ENCODE results near the gene ZBTB8OS. TPM values are rescaled to one million over a fixed set of nuclear protein-coding genes. Genes with fewer than 3 reads are reported as not detected.
"Not testable (repeated sequence)": the region's sequence is repeated elsewhere in the genome, so short reads cannot be mapped to it uniquely, and the experiment has no call there.

The ZBTB8OS gene
- total and polyA plus RNA-seq, 7 experiments from 2014 or later: 35.5 to 65.9 (median 49.8) TPM

- POLR2A ChIA-PET: interaction anchor here (0.5 to 1.7 kb wide), 18 partner anchors 9 to 821 kb away, joined by 3 to 10 read pairs (median 3); partner anchors contain the start of genes BSDC1, HDAC1, RNF19B and S100PBP
- peaks cover 30 to 76% (median 63%) of the 10 kb centered on the region in 7 donors for H3K4me1 Mint-ChIP-seq
- H3K27ac Mint-ChIP-seq: peak overlapping the region; percentile 97 to 100 (median 99)
- intact Hi-C loops (cut with micrococcal nuclease): loop anchor here (1.0 to 2.0 kb wide), 15 partner anchors 39 to 1933 kb away; partner anchors contain the start of genes PEF1 (in 2 of the 2), ZNF362 (in 2 of the 2), AZIN2 (in 1 of the 2) and BSDC1 (in 1 of the 2)
- no peaks in the 10 kb centered on the region for H3K9me3 Mint-ChIP-seq
- CTCF ChIA-PET: interaction anchor here (0.5 to 1.2 kb wide), 2 partner anchors 476 to 1487 kb away, joined by 3 read pairs; no protein-coding TSS in a partner anchor
- peak overlapping the region; percentile 87 for H3K4me3 ChIP-seq (ENCODE audit: low read length)
- H3K27me3 Mint-ChIP-seq: peaks cover 0 to 2% (median 0%) of the 10 kb centered on the region in 5 donors
- DNase-seq (no peak), ATAC-seq (no peak)
- H3K36me3 ChIP-seq (ENCODE audit: control insufficient read depth in 2 of 3, insufficient read depth in 3 of 3, low read length in 3 of 3): peaks cover 0 to 21% (median 8%) of the 10 kb centered on the region in 3 experiments
- peak overlapping the region; percentile 86 for H3K27ac ChIP-seq (ENCODE audit: low read depth, low read length)
- H3K27me3 ChIP-seq (ENCODE audit: control insufficient read depth in 2 of 2, insufficient read depth in 2 of 2, low read length in 2 of 2): no peaks in the 10 kb centered on the region
- no peaks in the 10 kb centered on the region for H3K9me3 ChIP-seq (ENCODE audit: control insufficient read depth in 2 of 3, low read length in 3 of 3)
- H3K4me3 Mint-ChIP-seq: peak overlapping the region; percentile 91 to 99 (median 94)
- peaks cover 0 to 38% (median 21%) of the 10 kb centered on the region in 5 donors for H3K36me3 Mint-ChIP-seq
- peaks cover 42 to 45% of the 10 kb centered on the region in 2 donors for H3K4me1 ChIP-seq (ENCODE audit: control insufficient read depth in 2 of 2, insufficient read depth in 2 of 2, low read length in 2 of 2)
Observed at GRCh38 chr1:32651461-32652073, 1.2 kb upstream of the ZBTB8OS start.

- peak within 1 kb of the TSS; percentile 91 to 99 (median 94) for H3K4me3 Mint-ChIP-seq
- POLR2A ChIA-PET: interaction anchor here (0.5 to 1.7 kb wide), 20 partner anchors 8 to 822 kb away, joined by 3 to 10 read pairs (median 3); partner anchors contain the start of genes BSDC1, HDAC1, RNF19B and S100PBP
Observed at GRCh38 chr1:32650752-32651460, 556 bp upstream of the ZBTB8OS start, which contains the start of gene RBBP4. Gene RBBP4, plus strand, starts transcription at chr1:32651208. Its CDS starts 99 bp downstream, at chr1:32651307.

GRCh38 chr1:32647308-32648134 is 2.8 kb downstream of the ZBTB8OS start:
- CTCF ChIA-PET: no interaction called here
- ATAC-seq: no peak
- H3K4me1 Mint-ChIP-seq: peaks cover 11 to 57% (median 43%) of the 10 kb centered on the region in 7 donors
- Histone ChIP-seq H3K36me3 (ENCODE audit: control insufficient read depth in 2 of 3, insufficient read depth in 3 of 3, low read length in 3 of 3) (peaks cover 0 to 5% (median 1%) of the 10 kb centered on the region in 3 experiments), H3K27ac (ENCODE audit: low read depth, low read length) (no peak overlapping the region), H3K4me1 (ENCODE audit: control insufficient read depth in 2 of 2, insufficient read depth in 2 of 2, low read length in 2 of 2) (peaks cover 19 to 27% of the 10 kb centered on the region in 2 donors), H3K9me3 (ENCODE audit: control insufficient read depth in 2 of 3, low read length in 3 of 3) (no peaks in the 10 kb centered on the region), H3K4me3 (ENCODE audit: low read length) (no peak overlapping the region), H3K27me3 (ENCODE audit: control insufficient read depth in 2 of 2, insufficient read depth in 2 of 2, low read length in 2 of 2) (no peaks in the 10 kb centered on the region)
- H3K4me3 Mint-ChIP-seq: peak overlapping the region in 9 of 10 donors; percentile 39 to 99 (median 74)
- peak overlapping the region in 6 of 9 donors; percentile 1 to 78 (median 55) for H3K27ac Mint-ChIP-seq
- H3K36me3 Mint-ChIP-seq: peaks cover 0 to 18% (median 3%) of the 10 kb centered on the region in 5 donors
- DNase-seq: no peak
- no peaks in the 10 kb centered on the region for H3K9me3 Mint-ChIP-seq
- intact Hi-C loops (cut with micrococcal nuclease): no loop called here
- peaks cover 0 to 2% (median 0%) of the 10 kb centered on the region in 5 donors for H3K27me3 Mint-ChIP-seq
- POLR2A ChIA-PET: interaction anchor here (0.6 kb wide), 1 partner anchor 18 kb away, joined by 3 read pairs; no protein-coding TSS in a partner anchor

More at GRCh38 chr1:32650752-32651460, 556 bp upstream of the ZBTB8OS start, which contains the start of gene RBBP4:
- Mint-ChIP-seq H3K9me3 (no peaks in the 10 kb centered on the region), H3K36me3 (peaks cover 0 to 37% (median 21%) of the 10 kb centered on the region in 5 donors), H3K4me1 (peaks cover 28 to 73% (median 60%) of the 10 kb centered on the region in 7 donors), H3K27me3 (peaks cover 0 to 2% (median 0%) of the 10 kb centered on the region in 5 donors), H3K27ac (peak within 1 kb of the TSS; percentile 97 to 100 (median 99))
- Histone ChIP-seq H3K27me3 (ENCODE audit: control insufficient read depth in 2 of 2, insufficient read depth in 2 of 2, low read length in 2 of 2) (no peaks in the 10 kb centered on the region), H3K4me1 (ENCODE audit: control insufficient read depth in 2 of 2, insufficient read depth in 2 of 2, low read length in 2 of 2) (peaks cover 42 to 45% of the 10 kb centered on the region in 2 donors), H3K36me3 (ENCODE audit: control insufficient read depth in 2 of 3, insufficient read depth in 3 of 3, low read length in 3 of 3) (peaks cover 0 to 21% (median 8%) of the 10 kb centered on the region in 3 experiments), H3K27ac (ENCODE audit: low read depth, low read length) (peak within 1 kb of the TSS; percentile 86), H3K4me3 (ENCODE audit: low read length) (peak within 1 kb of the TSS; percentile 87), H3K9me3 (ENCODE audit: control insufficient read depth in 2 of 3, low read length in 3 of 3) (no peaks in the 10 kb centered on the region)
- intact Hi-C loops (cut with micrococcal nuclease): loop anchor here (1.0 to 2.0 kb wide), 22 partner anchors 38 to 1932 kb away; partner anchors contain the start of genes BSDC1 (in 2 of the 2), PEF1 (in 2 of the 2), S100PBP (in 2 of the 2) and YARS1 (in 2 of the 2)
- ATAC-seq (peak; percentile 91), DNase-seq (peak; percentile 95 to 99 (median 98))
- CTCF ChIA-PET: interaction anchor here (0.5 to 1.2 kb wide), 2 partner anchors 476 to 1486 kb away, joined by 3 read pairs; no protein-coding TSS in a partner anchor

- ATAC-seq (no peak), DNase-seq (no peak)
- Histone ChIP-seq H3K36me3 (ENCODE audit: control insufficient read depth in 2 of 3, insufficient read depth in 3 of 3, low read length in 3 of 3) (peaks cover 0 to 5% (median 0%) of the 10 kb centered on the region in 3 experiments), H3K4me3 (ENCODE audit: low read length) (no peak overlapping the region), H3K4me1 (ENCODE audit: control insufficient read depth in 2 of 2, insufficient read depth in 2 of 2, low read length in 2 of 2) (peaks cover 5 to 15% of the 10 kb centered on the region in 2 donors), H3K27ac (ENCODE audit: low read depth, low read length) (no peak overlapping the region), H3K27me3 (ENCODE audit: control insufficient read depth in 2 of 2, insufficient read depth in 2 of 2, low read length in 2 of 2) (no peaks in the 10 kb centered on the region), H3K9me3 (ENCODE audit: control insufficient read depth in 2 of 3, low read length in 3 of 3) (no peaks in the 10 kb centered on the region)
- Mint-ChIP-seq H3K4me3 (no peak overlapping the region), H3K27me3 (no peaks in the 10 kb centered on the region), H3K27ac (no peak overlapping the region), H3K36me3 (peaks cover 0 to 6% (median 3%) of the 10 kb centered on the region in 5 donors), H3K9me3 (no peaks in the 10 kb centered on the region), H3K4me1 (peaks cover 9 to 42% (median 28%) of the 10 kb centered on the region in 7 donors)
- POLR2A ChIA-PET: interaction anchor here (0.9 kb wide), 1 partner anchor 12 kb away, joined by 5 read pairs; no protein-coding TSS in a partner anchor
- CTCF ChIA-PET: no interaction called here
- intact Hi-C loops (cut with micrococcal nuclease): no loop called here
Observed at GRCh38 chr1:32644426-32644825, 5.9 kb downstream of the ZBTB8OS start.

GRCh38 chr1:32642292-32642827 is 8.0 kb downstream of the ZBTB8OS start:
- H3K27ac ChIP-seq (ENCODE audit: low read depth, low read length); CTCF ChIA-PET; DNase-seq; H3K36me3 ChIP-seq (ENCODE audit: control insufficient read depth in 2 of 3, insufficient read depth in 3 of 3, low read length in 3 of 3); H3K36me3 Mint-ChIP-seq; H3K4me1 ChIP-seq (ENCODE audit: control insufficient read depth in 2 of 2, insufficient read depth in 2 of 2, low read length in 2 of 2); H3K9me3 Mint-ChIP-seq; ATAC-seq; H3K4me3 ChIP-seq (ENCODE audit: low read length); H3K27me3 Mint-ChIP-seq; H3K4me3 Mint-ChIP-seq; H3K9me3 ChIP-seq (ENCODE audit: control insufficient read depth in 2 of 3, low read length in 3 of 3); intact Hi-C loops (cut with micrococcal nuclease); H3K27me3 ChIP-seq (ENCODE audit: control insufficient read depth in 2 of 2, insufficient read depth in 2 of 2, low read length in 2 of 2); H3K27ac Mint-ChIP-seq: not testable (repeated sequence)
- H3K4me1 Mint-ChIP-seq: peaks cover 6 to 25% (median 14%) of the 10 kb centered on the region in 7 donors
- POLR2A ChIA-PET: interaction anchor here (0.9 kb wide), 1 partner anchor 9 kb away, joined by 3 read pairs; the partner anchor contains the start of gene RBBP4
